Left hindlimb (tissue), 1 donor: ENCODE data around the gene PDPK1.
"Not testable (repeated sequence)": the region's sequence is repeated elsewhere in the genome, so short reads cannot be mapped to it uniquely, and the experiment has no call there.

Experiments used
- DNase-seq: peaks from one replicate; pipeline ENCODE4 v3.0.0-alpha.2; 2018

PDPK1 gene

DNA sequence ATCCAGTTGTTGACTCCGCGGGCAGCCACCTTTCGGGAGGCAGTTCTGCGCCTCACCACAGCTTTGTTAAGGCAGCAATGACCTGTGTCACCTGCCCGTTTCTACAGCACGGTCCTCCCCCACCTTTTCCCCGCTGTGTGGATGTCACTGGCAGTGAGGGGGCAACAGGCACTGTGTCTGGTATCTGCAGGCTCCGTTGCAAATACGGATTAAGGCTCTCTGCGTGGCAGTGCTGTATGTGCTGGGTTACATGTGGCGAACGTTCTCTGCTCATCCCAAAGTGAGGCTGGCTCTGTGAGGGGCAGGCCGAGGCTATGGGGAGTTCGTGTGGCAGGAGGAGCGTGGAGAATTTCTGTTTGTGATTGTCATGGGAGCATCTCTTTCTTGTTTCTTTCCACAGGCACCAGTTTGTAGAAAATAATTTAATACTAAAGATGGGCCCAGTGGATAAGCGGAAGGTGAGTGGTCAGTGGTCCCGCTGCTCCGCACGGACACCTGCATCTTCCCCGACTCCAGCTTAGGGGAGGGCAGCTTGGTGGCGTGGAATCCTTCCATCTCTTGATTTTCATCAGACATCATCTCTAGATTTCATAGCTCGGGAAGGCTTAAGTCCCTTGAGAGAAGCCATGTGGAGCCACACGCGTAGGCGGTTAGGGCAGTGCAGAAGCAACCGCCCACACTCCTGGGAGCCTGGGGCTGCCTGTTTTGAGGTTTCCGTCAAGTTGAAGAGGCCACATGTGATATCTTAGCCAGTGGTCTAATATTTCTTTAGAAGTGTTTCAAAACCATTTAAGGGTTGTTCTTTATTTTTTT is 57.8 kb downstream of the PDPK1 start:
- DNase-seq: no peak

DNA sequence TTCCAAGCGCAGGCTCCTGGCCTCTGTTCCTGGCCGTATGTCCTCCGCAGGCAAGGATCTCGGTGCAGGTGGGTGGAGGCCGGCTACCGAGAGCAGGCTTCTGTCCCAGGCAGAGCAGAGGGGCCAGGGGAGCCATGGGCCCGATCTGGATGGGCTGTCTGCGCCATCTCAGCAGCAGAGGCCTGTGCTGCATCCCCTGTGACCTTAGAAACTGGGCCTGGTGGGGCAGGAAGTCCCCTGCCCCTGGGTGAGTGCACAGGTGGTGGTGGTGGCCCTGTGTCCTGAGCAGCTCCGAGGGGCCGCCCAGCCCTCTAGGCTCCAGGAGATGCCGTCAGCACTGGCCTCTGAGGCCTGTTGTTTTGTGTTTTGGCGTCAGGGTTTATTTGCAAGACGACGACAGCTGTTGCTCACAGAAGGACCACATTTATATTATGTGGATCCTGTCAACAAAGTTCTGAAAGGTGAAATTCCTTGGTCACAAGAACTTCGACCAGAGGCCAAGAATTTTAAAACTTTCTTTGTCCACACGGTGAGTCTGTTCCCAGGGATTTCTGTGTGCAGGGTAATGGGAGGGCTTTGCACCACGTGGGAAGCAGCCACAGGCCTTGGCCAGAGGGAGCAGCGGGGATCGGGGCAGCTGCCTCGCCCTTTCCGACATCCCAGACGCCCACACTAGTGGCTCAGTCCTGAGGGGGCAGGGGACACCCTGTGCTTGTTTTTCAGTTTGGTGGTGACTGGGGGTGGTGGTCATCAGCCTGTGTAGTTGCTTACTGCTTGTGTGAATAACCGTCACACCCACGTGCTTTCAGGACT is 59.1 kb downstream of the PDPK1 start:
- DNase-seq: no peak

DNA sequence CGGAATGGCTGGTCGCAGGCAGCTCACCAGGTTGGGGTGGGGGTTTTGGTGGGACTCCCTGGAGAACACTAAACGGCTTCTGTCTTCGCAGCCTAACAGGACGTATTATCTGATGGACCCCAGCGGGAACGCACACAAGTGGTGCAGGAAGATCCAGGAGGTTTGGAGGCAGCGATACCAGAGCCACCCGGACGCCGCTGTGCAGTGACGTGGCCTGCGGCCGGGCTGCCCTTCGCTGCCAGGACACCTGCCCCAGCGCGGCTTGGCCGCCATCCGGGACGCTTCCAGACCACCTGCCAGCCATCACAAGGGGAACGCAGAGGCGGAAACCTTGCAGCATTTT is 59.7 kb downstream of the PDPK1 start:
- DNase-seq: no peak

- no peak for DNase-seq
Observed at GRCh38 chr16:2598133-2598641, 60.4 kb downstream of the PDPK1 start.

GRCh38 chr16:2598723-2599122 is 60.9 kb downstream of the PDPK1 start:
- DNase-seq: no peak

DNA sequence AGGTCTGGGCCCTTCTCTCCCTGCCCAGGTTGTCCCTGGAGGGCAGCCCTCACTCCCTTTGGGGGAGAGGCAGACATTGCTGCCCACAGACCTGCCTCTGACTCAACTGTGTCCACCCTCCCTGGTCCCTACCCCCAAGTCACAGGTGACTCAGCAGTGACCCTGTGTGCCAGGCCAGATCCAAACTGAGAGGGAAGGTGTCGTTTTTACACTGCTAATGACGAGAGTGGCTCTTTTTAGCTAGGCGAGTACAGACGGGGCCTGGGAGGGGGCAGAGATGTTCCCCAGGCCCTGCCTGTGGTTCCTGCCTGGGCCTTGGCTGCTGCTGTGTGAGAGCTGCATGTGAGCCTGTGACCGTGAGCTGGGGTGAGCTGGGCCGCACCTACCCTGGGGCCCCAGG is 61.3 kb downstream of the PDPK1 start:
- not testable (repeated sequence) for DNase-seq

DNA sequence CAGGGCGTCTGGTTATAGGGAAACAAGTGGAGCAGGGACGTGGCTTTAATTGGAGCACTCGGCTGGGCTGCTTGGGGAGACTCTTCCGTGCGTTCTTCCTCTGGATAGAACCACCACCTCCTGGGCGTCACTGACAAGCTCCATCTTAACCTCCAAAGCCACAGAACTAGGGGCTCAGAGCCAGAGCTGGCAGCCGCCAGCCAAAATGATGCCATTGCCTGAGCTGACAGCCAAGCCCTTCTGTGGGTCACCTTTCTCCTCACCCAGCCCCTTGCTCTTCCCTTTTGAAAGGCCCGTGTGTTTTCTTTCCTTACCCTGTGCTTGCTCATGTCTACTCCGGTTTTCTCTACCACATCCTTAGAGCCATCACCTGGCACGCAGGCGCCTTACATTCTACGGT is 62.0 kb downstream of the PDPK1 start:
- DNase-seq: not testable (repeated sequence)

DNA sequence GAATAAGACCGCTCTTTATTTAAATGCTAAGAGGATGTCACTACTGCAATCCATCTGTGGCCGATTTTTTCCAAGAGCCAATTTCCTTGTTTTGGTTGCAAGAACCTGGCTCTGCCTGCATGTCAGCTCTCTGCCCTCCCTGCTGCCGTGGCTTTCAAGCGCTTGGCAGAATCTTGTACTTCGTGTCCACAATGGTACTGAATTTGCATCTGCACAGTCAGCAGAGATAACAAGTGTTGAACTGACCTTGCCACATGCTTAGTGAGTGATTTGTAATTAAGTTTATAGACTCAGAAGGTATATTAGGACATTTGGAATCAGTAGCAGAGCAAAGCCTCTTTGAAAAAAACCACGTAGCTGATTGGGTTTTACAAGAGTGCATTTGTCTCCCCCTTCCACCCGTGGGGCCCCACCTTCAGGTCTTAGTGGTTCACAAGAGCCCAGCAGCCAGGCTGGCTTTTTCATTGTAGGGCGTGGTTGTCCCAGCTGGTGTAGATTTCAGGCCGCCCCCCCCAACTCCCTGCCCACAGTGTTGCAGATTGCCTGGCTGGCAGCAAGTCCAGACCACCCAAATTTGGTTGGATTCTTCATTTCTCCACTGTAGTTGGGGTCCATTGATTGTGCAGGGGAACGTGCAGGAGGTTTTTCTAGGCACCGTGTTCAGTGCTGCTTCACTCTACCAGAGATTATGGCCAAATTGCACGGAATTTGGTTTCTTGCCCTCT is 63.6 kb downstream of the PDPK1 start:
- DNase-seq: not testable (repeated sequence)

DNA sequence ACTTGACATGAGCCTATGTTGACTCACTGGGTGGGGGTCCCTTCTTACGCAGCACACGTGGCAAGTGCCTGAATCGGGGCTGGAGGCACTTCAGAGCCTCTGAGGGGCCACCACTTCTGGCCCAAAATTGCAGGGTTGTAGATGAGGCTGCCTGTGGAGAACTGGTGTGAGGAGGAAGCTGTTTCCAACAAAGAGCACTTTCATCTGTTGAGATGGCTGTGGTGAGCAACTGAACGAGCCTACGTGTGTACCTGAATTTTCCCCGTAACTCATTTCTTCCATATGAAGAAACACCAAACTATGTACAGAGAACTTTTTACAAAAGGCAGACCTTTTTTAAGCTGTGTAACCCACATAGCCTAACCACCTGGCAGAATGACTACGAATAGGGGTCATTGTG is 64.4 kb downstream of the PDPK1 start:
- DNase-seq: not testable (repeated sequence)

DNA sequence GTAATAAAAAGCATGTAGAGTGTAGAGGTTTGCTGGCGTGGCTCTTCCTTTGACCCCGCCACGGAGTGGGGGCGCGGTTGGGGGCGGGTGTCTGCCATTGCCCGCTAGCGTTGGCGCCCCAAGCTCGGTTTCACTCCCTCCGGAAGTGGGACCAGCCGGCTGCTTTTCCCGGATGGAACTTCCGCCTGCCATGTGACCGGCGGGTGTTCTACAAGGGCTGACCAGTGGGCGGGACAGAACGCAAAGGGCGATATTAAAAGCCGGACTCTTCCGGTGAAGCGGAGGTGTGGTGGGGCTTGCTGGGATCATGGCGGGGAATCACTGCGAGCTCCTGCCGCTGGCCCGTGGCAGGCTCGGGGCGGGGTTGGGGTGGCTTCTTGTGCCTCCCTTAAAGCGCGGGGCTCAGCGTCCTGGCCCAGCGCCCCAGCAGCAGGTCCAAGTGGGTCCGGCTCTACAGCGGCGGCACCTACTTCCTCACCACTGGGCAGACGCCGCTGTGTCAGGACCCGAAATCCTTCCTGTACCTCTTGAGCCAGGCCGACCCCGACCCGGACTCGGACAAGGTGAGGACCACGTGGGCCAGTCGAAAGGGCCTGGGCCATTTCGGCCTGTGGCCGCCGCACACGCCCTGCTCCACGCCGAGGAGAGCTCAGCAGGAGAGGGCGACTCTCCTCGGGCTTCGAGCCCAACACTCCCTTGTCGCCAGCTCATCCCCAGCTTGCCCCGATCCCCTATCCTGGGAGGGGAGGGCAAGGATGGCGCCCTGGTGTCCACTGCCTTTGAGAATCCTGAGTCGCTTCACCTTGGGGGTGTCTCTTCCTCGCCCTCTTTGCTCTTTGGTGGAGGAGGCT is 65.6 kb downstream of the PDPK1 start:
- DNase-seq: peak; percentile 98

GRCh38 chr16:2604016-2604369 is 66.2 kb downstream of the PDPK1 start:
- DNase-seq: not testable (repeated sequence)

GRCh38 chr16:2606820-2607219 is 69.0 kb downstream of the PDPK1 start:
- DNase-seq: not testable (repeated sequence)

DNA sequence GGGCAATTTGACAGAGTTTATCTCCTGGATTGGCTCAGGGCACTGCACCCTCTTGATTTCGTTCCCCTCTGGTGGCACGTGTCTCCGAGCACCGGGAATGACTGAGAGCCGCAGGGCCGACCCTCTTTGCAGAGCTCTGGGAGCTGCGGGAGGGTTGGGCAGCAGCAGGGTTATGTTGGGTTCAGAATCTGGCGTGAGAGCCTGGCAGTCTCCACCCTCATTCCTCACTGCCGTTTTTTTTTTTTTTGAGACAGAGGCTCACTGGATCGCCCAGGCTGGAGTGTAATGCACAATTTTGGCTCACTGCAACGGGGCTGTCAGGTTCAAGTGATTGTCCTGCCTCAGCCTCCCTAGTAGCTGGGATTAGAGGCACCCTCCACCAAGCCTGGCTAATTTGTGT is 71.5 kb downstream of the PDPK1 start:
- DNase-seq: not testable (repeated sequence)

- no peak for DNase-seq
Observed at GRCh38 chr16:2609827-2610470, 72.1 kb downstream of the PDPK1 start.

- DNase-seq: no peak
Observed at GRCh38 chr16:2610781-2611498, 73.1 kb downstream of the PDPK1 start.

- DNase-seq: no peak
Observed at GRCh38 chr16:2611499-2611862, 73.7 kb downstream of the PDPK1 start.

- not testable (repeated sequence) for DNase-seq
Observed at GRCh38 chr16:2611877-2612276, 74.1 kb downstream of the PDPK1 start.

- not testable (repeated sequence) for DNase-seq
Observed at GRCh38 chr16:2613251-2613650, 75.4 kb downstream of the PDPK1 start.

DNA sequence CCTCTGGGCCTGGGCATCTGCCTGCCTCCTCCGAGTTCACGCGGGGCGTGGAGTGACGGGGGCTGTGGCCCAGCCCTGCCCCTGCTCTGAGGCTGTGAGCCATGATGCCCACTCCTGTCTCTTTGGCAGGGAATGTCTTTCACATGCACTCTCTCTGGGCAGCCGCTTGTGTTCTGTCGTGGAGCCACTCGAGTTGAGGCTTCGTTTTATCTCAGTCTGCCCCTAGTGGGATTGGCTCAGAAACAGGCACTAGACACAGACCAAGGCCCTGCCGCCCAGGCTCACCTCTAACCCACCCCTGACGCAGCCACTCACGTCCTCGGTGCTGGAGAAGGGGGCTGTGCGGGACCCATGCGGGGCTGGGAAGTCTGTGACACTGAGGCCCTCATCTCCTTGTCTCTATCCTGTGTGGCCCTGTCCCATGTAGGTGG is 77.0 kb downstream of the PDPK1 start:
- DNase-seq: no peak

DNA sequence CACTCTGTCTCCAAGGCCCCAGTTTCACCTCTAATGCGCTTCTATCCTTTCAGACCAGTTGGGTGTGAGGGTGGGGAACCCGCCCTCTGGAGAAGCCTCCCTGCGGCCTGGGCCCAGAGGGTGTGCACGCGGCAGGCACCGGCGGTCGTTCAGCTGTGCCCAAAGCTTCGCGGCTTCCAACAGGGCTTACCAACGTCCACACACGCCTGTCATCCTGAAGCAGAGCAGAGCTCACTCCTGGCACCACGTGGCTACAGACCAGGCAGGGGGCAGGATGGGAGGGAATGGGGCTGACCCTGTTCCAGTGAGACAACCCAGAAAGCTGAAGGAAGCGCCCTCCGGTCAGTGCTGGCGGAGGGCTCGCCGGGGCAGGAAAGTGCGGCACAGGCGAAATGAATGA is 81.1 kb downstream of the PDPK1 start:
- not testable (repeated sequence) for DNase-seq

DNA sequence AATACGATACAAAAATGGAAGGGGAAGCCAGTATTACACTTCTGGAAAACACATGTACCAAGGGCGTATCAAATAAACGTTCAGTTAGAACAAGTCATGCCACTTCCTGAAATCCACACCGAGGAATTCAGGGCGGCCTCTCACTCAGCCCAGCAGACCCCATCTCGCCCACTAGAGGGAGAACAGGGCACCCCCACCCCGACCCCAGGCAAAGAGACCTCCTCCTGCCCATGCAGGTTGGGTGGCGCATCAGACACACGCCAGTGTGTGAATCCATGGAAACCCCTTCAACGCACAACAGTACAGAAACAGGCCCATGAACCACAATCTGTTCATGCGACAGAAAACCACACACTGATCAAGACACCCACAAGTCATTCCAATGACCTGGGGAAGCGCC is 81.8 kb downstream of the PDPK1 start:
- DNase-seq: not testable (repeated sequence)
